ENCODE measurements around the gene CCDC9. TPM values are rescaled to one million over a fixed set of nuclear protein-coding genes. Genes with fewer than 3 reads are reported as not detected.

The CCDC9 gene
- polyA plus RNA-seq (ENCODE audit: insufficient read length in 12 of 12) = 10 to 100 TPM in 11 of 12 donors, not detected in 1; 15.4 to 29.5 (median 19.2) TPM
- long read RNA-seq, donor 1, partial matches to known transcripts = 0 of 1 reads
- long read RNA-seq, donor 1, other reads (novel, unspliced or antisense) = 0 of 1 reads
- long read RNA-seq, donor 2, partial matches to known transcripts = 0 of 3 reads
- long read RNA-seq, donor 2, other reads (novel, unspliced or antisense) = 0 of 3 reads
- long read RNA-seq, donor 3, partial matches to known transcripts = 0 of 4 reads
- long read RNA-seq, donor 3, other reads (novel, unspliced or antisense) = 0 of 4 reads
- long read RNA-seq, donor 4 = 0 reads
- long read RNA-seq, donor 5, partial matches to known transcripts = 0 of 2 reads
- long read RNA-seq, donor 5, other reads (novel, unspliced or antisense) = 0 of 2 reads
- long read RNA-seq, donor 6 = 0 reads
- long read RNA-seq, donor 7, partial matches to known transcripts = 0 of 1 reads
- long read RNA-seq, donor 7, other reads (novel, unspliced or antisense) = 0 of 1 reads
- long read RNA-seq, donor 8, partial matches to known transcripts = 0 of 2 reads
- long read RNA-seq, donor 8, other reads (novel, unspliced or antisense) = 0 of 2 reads
- long read RNA-seq, donor 9 = 0 reads
- long read RNA-seq, donor 10, partial matches to known transcripts = 0 of 2 reads
- long read RNA-seq, donor 10, other reads (novel, unspliced or antisense) = 0 of 2 reads
- long read RNA-seq, donor 11 = 0 reads

- peak; percentile 96 for DNase-seq
Observed at GRCh38 chr19:47255879-47256692, at the start of gene CCDC9. Gene CCDC9 (plus strand): TSS chr19:47256525. CDS start chr19:47258401, 1,876 bp downstream.

- no peak for DNase-seq
Observed at GRCh38 chr19:47209319-47210179, 46.8 kb upstream of the CCDC9 start.

- no peak for DNase-seq
Observed at GRCh38 chr19:47210180-47210490, 46.2 kb upstream of the CCDC9 start.

GRCh38 chr19:47210689-47211316 lies 45.5 kb upstream of the CCDC9 start:
- DNase-seq = peak; percentile 85

- no peak for DNase-seq
Observed at GRCh38 chr19:47215581-47215980, 40.7 kb upstream of the CCDC9 start.

GRCh38 chr19:47221080-47221841 lies 35.1 kb upstream of the CCDC9 start:
- no peak for DNase-seq

GRCh38 chr19:47221890-47222289 lies 34.4 kb upstream of the CCDC9 start:
- DNase-seq = no peak

GRCh38 chr19:47225746-47226425 lies 30.4 kb upstream of the CCDC9 start:
- DNase-seq = peak; percentile 88

- no peak for DNase-seq
Observed at GRCh38 chr19:47226426-47227351, 29.6 kb upstream of the CCDC9 start.

GRCh38 chr19:47227352-47228167 lies 28.8 kb upstream of the CCDC9 start:
- DNase-seq = peak; percentile 71

GRCh38 chr19:47228168-47228936 lies 28.0 kb upstream of the CCDC9 start:
- DNase-seq = no peak

- no peak for DNase-seq
Observed at GRCh38 chr19:47228937-47229675, 27.2 kb upstream of the CCDC9 start.

- DNase-seq = no peak
Observed at GRCh38 chr19:47229676-47230053, 26.7 kb upstream of the CCDC9 start.

GRCh38 chr19:47230054-47230920 lies 26.0 kb upstream of the CCDC9 start:
- DNase-seq = no peak

- no peak for DNase-seq
Observed at GRCh38 chr19:47230921-47231214, 25.5 kb upstream of the CCDC9 start, which contains the start of gene BBC3. Gene BBC3 (minus strand): TSS chr19:47231199. CDS start chr19:47228431, 2,768 bp downstream.
